ENCODE data around the gene EML4. TPM values are rescaled to one million over a fixed set of nuclear protein-coding genes. Genes with fewer than 3 reads are reported as not detected.
"Not testable (repeated sequence)": the region's sequence is repeated elsewhere in the genome, so short reads cannot be mapped to it uniquely, and the experiment has no call there.

Gene EML4
- total RNA-seq, 4 donors from 2014 or later, result 27.4 to 96.8 (median 58.0) TPM

DNA sequence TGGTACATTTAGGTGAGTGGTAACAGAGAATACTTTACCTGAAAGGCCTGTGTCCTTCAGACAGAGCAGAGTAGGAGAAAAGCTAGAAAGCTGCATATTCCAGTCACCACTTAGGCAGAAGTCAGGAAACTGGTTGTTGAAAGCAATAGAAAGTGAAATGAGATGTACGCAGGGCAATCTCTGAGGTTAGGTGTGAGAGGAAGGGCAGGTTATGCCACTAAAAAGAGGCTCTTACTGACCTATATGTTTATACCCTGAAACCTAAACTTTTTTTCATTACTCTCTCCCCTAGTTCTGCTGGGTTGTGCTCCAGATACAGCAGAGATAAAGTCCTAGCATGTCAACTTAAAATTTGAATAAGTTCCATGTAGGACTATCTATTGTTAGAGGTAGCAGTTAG, 98.4 kb downstream of the EML4 start:
- Histone ChIP-seq H3K4me3 (no peak overlapping the region), H3K27me3 (no peaks in the 10 kb centered on the region), H3K4me1 (peaks cover 0 to 6% of the 10 kb centered on the region in 2 donors), H3K27ac (no peak overlapping the region), H3K9me3 (no peaks in the 10 kb centered on the region), H3K36me3 (peaks cover 0 to 3% of the 10 kb centered on the region in 2 donors)
- no peak for DNase-seq
- TF ChIP-seq POLR2A (IDR thresholded peaks at IDR 0.05), result no peak
- TF ChIP-seq, protein P1, sequence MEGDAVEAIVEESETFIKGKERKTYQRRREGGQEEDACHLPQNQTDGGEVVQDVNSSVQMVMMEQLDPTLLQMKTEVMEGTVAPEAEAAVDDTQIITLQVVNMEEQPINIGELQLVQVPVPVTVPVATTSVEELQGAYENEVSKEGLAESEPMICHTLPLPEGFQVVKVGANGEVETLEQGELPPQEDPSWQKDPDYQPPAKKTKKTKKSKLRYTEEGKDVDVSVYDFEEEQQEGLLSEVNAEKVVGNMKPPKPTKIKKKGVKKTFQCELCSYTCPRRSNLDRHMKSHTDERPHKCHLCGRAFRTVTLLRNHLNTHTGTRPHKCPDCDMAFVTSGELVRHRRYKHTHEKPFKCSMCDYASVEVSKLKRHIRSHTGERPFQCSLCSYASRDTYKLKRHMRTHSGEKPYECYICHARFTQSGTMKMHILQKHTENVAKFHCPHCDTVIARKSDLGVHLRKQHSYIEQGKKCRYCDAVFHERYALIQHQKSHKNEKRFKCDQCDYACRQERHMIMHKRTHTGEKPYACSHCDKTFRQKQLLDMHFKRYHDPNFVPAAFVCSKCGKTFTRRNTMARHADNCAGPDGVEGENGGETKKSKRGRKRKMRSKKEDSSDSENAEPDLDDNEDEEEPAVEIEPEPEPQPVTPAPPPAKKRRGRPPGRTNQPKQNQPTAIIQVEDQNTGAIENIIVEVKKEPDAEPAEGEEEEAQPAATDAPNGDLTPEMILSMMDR (IDR thresholded peaks at IDR 0.05), result no peak
- intact Hi-C loops (cut with DNase I; ENCODE audit: low total_unique reads), result no loop called here

DNA sequence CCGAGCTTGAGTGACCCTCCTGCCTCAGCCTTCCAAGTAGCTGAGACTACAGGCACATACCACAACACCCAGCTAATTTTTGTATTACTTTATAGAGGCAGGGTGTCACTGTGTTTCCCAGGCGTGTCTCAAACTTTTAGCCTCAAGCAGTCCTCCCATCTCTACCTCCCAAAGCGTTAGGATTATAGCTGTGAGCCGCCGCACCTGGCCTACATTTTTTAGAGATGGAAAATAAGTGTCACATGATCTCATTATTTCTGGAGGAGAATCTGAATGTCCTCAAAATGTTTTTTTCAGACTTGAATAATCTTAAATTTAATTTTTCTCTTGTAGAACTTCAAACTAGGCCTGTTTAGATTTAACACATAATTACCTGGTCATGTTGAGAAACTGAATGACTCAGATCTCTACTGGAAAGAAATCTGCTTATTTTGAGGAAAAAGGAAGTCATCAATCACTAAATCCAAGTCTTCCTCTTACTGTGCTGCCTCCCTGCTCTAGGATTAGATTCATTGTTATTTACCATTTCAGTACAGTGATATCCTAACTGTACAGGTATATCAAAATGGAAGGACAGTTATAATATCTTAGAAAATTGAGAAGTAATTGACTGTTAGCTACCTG, 99.5 kb downstream of the EML4 start:
- no peak overlapping the region for H3K27ac ChIP-seq
- H3K27me3 ChIP-seq, result no peaks in the 10 kb centered on the region
- no peak for DNase-seq
- TF ChIP-seq, protein P1 (IDR thresholded peaks at IDR 0.05), result no peak
- TF ChIP-seq POLR2A (IDR thresholded peaks at IDR 0.05), result no peak
- intact Hi-C loops (cut with DNase I; ENCODE audit: low total_unique reads), result no loop called here
- peaks cover 0 to 6% of the 10 kb centered on the region in 2 donors for H3K4me1 ChIP-seq
- H3K4me3 ChIP-seq, result no peak overlapping the region
- H3K9me3 ChIP-seq, result no peaks in the 10 kb centered on the region
- no peaks in the 10 kb centered on the region for H3K36me3 ChIP-seq

GRCh38 chr2:42270757-42271156, 101.6 kb downstream of the EML4 start:
- intact Hi-C loops (cut with DNase I; ENCODE audit: low total_unique reads), result no loop called here
- no peaks in the 10 kb centered on the region for H3K9me3 ChIP-seq
- H3K27ac ChIP-seq, result peak overlapping the region in 1 of 2 donors; percentile 39
- no peaks in the 10 kb centered on the region for H3K36me3 ChIP-seq
- no peak overlapping the region for H3K4me3 ChIP-seq
- TF ChIP-seq, protein P1 (IDR thresholded peaks at IDR 0.05), result no peak
- TF ChIP-seq POLR2A (IDR thresholded peaks at IDR 0.05), result no peak
- peaks cover 0 to 6% of the 10 kb centered on the region in 2 donors for H3K4me1 ChIP-seq
- no peak for DNase-seq
- H3K27me3 ChIP-seq, result no peaks in the 10 kb centered on the region

DNA sequence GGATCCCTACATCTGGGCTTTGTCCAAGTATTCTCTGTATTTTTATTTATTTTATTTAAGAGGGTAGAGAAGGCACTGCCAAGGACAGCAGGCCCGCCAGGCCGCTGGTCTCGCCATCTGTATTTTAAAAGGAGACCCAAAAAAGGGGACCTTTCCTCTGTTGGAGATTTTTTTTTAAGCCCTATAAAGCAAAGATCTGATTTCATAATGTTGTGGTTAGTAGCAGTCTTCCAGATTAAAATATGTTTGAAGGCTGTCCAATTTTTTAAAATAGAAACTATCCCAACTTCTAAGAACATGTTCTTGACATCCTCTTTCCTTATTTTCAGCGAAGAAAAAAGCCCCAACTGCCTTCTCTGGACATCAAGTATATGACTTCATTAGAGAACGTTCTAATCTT, 102.1 kb downstream of the EML4 start:
- H3K9me3 ChIP-seq; intact Hi-C loops (cut with DNase I; ENCODE audit: low total_unique reads); H3K36me3 ChIP-seq; DNase-seq; H3K27me3 ChIP-seq; H3K4me1 ChIP-seq; H3K4me3 ChIP-seq: not testable (repeated sequence)
- peak overlapping the region in 1 of 2 donors; percentile 39 for H3K27ac ChIP-seq

DNA sequence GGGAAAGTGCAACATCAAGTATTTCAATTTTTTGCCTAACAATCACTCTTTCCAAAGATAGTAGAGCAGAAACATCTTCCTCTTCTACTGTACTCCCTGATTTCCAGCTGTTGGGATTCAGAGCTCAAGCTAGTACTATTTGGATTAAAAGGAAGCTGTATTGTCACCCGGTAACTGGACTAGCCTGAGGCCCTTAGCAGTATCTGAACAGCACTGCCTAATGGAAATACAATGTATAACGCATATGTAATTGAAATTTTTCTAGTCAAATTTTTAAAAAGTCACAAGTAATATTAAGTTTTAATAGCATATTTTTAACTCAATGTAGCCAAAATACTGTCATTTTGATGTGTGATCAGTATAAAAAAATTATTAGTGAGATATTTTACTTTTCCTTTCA, 105.7 kb downstream of the EML4 start:
- no peak for DNase-seq
- intact Hi-C loops (cut with DNase I; ENCODE audit: low total_unique reads), result no loop called here
- peaks cover 0 to 6% of the 10 kb centered on the region in 2 donors for H3K4me1 ChIP-seq
- no peak overlapping the region for H3K4me3 ChIP-seq
- TF ChIP-seq, protein P1 (IDR thresholded peaks at IDR 0.05), result no peak
- TF ChIP-seq POLR2A (IDR thresholded peaks at IDR 0.05), result no peak
- no peaks in the 10 kb centered on the region for H3K36me3 ChIP-seq
- H3K27ac ChIP-seq, result no peak overlapping the region
- H3K9me3 ChIP-seq, result no peaks in the 10 kb centered on the region
- no peaks in the 10 kb centered on the region for H3K27me3 ChIP-seq
